ENCODE results near the gene PPP1R12B.
"Not testable (repeated sequence)": the region's sequence is repeated elsewhere in the genome, so short reads cannot be mapped to it uniquely, and the experiment has no call there.

Gene PPP1R12B

DNA sequence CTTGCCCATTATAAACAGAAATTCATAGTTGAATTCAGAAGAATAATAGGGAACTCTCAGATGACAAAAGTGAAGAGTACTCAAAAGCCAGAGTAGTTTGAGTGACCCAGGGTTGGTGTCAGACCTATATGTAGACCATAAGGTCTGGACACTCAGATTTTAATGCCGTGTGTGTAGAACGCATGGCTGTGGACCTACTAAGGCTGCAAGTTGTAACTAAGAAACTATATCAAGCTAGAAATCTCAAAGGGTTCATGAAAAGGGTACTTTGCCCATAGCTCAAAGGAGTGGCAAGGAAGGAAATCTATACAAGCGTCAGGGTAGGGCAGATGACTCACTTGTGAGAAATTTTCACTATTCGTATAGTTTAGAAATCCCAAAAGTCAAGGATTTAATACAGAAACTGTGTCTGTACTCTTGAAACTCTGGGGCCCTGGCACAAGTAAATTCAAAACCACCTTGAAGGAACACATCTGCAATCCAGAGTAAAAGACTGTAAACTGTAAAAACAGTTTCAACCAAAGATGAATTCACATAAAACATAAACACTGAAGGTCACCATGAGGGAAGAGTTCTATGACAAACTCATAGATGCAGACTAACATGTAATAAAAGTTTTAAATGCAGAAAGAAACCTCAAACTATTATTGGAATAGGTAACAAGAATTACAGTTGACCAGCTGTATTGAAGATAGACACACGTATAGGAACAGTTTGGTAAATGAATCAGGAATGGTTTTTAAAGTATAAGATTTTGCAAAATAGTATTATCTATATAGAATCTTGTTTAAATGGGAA lies 108.1 kb downstream of the PPP1R12B start:
- not testable (repeated sequence) for DNase-seq

DNA sequence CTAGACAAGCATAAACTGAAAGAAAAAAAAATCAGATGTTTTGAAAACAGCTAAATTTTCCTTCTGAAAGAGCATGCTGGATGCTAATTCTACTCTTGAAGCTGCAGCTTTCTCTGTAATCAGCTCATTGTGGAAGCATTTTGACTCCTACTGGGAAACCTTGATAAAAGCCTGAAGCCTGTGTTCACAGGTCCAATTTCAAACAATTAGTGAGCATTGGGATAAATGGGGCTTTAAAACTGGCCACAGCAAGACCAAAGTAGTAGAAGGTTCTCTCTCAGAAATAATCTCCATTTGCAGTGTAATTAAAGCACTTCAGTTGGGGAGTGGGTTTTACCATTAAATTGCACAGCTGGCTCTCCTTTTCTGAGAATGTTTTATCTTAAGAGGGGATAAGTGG lies 110.2 kb downstream of the PPP1R12B start:
- not testable (repeated sequence) for DNase-seq

DNA sequence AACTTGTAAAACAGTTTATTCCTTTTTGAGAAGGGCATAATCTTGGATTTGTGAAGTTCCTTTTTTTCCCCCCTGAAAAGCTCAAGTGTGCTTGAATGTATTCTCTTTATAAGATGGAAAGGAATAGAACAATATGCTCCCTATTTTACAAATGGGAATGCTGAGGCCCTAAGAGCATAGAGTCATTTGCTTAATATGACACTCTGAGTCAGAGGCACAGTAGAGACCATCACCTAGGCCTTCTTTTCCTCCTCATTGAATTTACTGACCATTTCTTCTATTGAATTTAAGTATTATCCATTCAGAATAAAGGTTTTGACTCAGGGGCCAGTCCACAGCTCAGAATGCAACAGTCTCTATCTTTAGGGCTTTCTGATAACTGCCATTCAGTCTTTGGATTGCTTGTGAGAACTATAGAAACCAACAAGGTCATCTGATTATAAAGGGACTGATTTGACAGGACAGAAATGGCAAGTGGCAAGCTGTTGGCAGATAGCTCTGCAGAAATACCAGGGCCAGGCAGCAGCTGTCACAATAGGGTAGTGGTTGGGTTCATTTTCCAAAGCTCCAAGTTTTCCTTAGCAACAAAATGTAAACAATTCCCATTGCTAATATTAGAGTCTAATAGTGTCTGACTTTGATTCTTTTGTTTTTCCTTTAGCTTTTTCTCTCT lies 111.1 kb downstream of the PPP1R12B start:
- not testable (repeated sequence) for DNase-seq

DNA sequence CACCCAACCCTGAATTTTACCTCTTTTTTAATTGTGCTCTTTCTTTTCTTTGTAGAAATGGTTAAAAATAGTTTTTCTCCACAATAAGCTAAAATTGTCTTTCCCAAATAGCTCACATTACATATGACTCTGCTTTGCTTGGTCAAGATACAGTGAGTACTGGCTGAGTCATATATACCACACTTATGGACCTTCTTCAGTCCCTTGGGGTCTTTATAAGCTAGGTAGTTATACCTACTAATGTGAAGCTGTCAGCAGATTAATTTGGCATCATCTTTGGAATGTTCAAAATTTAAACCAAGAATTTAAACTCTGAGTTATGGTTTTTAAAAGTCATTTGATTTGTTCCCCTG lies 111.6 kb downstream of the PPP1R12B start:
- not testable (repeated sequence) for DNase-seq

DNA sequence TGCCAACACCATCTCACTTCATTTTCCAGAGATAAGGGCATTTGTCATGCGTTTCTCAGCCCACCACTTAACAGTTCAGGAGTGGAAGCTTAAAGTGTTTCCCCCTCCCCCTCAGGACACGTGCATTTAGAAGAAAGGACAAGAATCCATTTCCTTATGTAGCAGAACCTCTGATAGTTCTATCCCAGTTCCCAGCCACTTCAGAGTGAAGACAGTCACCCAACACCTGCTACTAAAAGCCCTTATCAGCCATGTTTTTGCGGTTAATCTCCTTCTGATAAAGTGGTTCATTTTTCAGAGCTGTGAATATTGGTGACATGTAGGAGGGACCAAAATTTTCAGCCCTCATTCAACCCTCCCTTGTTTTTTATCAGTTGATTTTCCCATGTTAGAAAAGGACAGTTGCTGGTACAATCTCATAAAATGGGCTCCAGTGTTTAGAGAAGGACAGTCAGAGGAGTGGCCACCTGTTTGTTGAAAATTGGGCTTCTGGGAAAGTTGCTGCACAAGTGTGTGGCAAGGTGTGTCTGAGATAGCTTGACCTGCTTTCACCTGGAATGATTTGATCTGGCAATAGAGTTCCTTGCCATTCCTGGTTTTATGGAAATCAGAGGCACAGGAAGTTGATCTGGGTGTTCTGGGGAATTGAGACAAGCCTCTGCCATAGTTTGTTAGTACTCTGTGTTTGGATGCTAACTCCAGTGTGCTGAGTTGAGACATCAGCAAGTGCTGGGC lies 114.0 kb downstream of the PPP1R12B start:
- no peak for DNase-seq

DNA sequence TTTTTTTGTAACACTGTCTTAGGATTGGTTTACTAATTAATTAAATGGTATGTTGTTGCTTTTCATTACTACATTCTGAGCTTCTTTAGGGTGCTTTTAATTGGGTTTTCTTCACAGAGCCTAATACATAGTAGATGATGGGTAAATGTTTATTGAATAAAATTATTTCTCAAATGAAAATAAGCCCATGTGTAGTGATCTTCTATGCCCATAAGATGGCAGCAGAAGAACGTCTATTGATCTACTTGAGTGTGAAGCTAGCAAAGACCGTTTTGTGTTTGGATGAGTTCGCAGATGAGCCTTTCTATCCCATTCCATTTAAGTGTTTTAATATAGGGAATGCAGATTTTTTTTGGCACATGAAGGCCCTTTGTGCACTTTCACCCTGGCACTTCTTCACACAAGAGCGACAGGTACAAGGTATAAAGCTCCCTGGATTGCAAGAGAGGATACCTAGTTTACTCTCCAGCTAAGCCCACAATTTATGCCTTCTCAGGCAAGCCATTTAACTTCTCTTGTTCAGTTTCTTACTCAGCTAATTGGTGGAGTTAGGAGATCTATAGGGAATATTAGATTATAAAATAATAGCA lies 115.7 kb downstream of the PPP1R12B start:
- not testable (repeated sequence) for DNase-seq

DNA sequence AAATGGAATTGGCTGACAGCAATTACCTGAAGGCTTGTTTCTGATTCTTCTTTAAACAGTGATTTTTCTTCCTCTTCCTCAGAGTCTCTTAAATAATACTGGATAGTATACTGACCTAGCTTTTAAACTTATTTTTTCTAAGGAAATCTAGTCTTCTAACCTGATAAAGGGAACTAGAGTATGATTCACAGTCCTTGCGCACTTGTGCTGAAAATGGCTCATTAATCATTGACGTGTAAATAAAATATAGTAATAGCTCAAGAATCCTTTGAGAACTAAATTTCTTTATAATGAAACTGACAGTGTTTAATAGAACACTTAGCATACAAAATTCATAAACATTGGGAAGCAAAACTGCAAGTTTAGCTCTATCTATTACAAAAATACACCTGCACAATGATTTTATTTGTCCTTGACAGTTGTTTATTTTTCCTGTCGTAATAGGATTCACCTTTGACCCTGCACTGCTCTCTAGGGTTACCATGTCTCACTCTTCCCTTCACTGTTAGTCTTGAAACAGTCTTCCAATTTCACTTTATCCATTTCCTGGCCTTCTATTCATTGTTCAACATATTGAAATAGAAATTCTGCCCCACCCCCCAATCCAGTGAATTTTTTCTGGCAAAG lies 117.3 kb downstream of the PPP1R12B start:
- not testable (repeated sequence) for DNase-seq

DNA sequence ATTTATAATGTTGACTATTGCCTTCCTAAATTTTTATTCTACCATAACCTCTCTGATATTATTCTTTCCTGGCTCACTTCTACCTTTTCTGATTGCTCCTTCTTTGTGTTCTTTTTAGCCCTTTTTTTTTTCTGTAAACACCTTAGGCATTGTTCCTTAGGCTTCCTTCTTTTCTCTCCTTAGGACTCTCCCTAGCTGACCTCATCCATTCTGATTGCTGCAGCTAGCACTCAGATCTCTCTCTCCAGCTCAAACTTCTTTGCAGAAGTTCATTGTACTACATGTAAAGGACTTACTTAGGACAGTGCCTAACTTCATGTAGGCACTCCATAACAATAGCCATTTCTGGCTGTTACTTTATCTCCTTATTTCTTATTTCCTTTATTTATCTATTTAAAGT lies 117.8 kb downstream of the PPP1R12B start:
- DNase-seq = not testable (repeated sequence)

DNA sequence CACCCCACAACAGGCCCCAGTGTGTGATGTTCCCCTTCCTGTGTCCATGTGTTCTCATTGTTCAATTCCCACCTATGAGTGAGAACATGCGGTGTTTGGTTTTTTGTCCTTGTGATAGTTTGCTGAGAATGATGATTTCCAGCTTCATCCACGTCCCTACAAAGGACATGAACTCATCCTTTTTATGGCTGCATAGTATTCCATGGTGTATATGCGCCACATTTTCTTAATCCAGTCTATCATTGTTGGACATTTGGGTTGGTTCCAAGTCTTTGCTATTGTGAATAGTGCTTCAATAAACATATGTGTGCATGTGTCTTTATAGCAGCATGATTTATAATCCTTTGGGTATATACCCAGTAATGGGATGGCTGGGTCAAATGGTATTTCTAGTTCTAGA lies 118.9 kb downstream of the PPP1R12B start:
- not testable (repeated sequence) for DNase-seq

DNA sequence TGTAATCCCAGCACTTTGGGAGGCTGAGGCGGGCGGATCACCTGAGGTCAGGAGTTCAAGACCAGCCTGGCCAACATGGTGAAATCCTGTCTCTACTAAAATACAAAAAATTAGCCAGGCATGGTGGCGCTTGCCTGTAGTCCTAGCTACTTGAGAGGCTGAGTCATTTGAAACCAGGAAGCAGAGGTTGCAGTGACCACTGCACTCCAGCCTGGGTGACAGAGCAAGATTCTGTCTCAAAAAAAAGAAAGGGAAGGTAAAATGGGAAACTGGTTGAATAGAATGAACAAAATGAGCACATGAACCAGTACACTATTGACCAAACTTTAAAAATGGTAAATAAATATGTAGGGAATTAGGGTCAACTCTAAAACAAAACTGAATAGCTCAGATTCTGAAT lies 120.2 kb downstream of the PPP1R12B start:
- not testable (repeated sequence) for DNase-seq

DNA sequence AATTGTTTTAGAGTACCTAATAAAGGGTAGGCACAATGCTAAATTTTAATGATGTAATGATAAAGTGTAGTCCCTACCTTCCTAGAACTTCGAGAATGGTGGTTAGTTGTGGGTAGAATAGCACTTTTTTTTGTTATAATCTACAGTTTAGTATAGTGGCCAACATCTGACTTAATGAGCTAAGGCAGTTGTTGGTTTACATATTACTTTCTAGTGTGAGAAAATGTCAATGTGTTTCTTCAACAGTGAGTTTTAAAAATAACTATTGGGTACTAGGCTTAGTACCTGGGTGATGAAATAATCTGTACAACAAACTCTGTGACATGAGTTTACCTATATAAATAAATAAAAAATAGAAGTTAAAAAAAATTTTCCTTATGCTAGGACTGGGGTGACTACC lies 120.6 kb downstream of the PPP1R12B start:
- DNase-seq = not testable (repeated sequence)

DNA sequence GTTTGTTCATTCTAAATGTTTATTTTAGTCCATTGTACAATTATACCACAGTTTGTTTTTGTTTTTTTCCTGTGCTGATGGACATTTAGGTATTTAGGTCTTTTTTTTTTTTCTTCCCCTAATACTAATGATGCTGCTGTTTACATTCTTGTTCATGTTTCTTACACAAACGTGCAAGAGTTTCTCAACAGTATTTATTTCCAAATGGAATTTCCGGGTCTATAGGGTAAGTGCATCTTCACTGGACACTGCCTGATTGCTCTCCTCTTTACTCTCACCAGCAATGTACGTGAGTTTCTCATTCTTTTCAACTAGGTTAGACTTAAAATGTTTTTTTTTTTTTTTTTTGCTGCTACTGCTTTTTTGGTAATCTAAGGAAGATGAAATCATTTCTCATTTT lies 122.7 kb downstream of the PPP1R12B start:
- DNase-seq = no peak

DNA sequence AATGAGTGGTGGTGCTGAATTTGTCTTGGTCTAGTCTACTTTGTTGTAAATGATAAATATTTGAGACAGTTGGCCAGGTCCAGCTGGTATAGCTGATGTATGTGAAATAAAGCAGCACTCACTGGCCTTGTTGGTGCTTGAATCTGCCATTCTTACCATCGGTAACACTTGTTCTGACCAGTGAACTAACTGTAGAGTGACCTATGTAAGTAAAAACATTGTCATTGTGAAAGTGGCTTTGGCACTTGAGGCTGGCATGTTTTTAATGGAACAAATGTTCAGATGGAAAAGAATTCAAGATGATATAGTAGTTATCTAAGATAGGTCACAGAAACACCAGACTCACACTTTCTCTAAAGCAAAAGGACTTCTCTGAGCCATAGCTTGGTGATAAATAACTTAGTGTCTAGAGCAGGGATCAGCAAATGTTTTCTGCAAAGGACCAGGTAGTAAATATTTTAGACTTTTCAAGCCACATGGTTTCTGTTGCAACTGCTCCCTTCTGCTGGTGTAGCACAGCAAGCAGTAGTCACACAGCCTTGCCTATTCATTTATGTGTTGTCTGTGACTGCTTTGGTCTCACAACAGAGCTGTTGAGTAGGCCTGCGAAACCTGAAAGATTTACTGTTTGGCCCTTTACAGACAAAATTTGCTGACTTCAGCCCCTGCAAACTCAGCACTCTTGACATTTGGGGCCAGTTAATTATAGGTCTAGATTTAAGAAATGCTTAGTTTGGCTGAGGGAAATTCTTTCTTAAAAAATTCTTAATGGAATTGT lies 124.0 kb downstream of the PPP1R12B start:
- DNase-seq = not testable (repeated sequence)

DNA sequence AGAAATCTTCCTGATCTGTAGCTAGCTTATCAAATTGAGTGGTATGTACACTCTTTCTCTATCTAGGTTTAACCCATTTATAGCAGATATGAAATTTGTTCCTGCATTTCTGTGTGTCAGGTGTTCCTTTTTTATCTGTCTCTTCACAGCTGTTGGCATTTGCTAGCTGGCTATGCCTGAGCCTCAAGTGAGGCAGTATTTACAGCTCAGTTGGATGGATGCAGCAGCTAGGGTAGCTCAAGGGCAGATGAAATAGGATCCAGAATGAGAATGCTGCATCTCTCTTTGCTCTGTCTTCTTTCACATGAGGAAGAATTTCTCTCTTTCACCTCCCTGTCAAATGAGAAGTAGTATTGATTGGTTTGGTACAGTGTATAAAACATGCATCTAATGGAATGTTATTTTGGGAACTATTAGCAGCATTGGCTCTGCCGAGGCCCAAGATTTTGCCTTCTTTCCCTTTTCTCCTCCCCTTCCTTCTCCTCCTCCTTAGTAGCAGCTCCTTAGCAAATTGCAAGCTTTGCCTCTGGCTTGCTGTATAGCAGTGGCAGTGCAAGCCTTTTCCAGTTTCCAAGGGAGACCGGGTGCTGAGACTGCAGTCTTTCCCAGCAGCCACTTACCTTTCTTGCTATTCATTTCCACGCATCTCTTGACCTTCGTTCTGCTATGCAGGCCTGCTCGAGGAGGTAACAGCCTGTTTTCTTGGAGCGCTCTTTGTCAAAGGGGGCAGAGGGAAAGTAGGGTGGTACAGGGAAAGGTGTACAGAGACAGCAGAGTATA lies 125.0 kb downstream of the PPP1R12B start:
- not testable (repeated sequence) for DNase-seq

DNA sequence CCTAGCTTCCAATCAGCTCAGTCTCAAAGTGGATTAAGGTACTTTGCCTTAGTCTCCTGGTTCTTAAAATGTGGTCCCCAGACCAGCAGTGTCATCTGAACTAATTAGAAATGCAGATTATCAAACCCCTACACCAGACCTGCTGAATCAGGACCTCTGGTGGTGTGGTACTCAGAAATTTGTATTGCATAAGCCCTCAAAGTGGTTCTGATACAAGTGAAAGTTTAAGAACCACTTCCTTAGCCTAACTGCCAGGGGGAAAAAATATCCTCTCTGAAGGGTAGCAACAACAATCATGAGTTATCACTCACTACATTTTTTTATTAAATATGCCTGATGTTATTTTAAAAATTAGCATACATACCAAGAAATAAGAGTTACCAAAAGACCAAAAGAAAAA lies 131.2 kb downstream of the PPP1R12B start:
- DNase-seq = not testable (repeated sequence)

DNA sequence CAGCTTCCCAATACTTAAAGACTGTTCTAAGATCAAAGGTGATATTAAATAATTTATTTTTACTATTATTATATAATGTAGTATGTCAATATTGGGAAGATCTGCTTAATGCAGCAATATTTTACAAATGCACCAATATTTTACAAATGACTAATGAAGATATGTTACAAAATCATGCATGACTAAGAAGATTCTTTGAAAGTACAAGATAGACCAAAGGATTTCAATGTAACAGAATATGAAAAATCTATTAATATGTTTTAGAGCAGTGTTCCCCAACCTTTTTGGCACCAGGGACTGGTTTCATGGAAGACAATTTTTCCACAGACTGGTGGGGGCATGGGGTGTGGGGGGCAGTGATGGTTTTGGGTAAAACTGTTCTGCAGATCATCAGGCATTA lies 132.1 kb downstream of the PPP1R12B start:
- not testable (repeated sequence) for DNase-seq

DNA sequence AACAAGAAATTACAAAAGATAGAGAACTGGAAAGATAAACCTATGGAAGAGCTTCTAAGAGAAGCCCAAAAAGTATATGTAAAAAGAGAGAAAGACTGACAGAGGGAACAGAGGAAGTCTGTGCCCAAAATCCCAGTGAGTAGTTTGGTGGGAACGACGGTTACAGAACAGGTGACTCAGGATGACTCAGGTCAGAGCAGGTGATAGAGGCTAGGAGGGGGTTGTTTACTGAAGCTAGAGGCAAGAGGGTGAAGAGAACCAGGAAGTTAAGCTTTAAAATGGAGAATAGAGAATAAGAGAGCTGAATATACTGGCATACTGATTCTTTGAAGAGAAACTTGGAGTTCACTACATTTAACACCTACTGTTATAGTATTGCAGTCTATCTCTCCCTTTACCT lies 134.9 kb downstream of the PPP1R12B start:
- DNase-seq = not testable (repeated sequence)

DNA sequence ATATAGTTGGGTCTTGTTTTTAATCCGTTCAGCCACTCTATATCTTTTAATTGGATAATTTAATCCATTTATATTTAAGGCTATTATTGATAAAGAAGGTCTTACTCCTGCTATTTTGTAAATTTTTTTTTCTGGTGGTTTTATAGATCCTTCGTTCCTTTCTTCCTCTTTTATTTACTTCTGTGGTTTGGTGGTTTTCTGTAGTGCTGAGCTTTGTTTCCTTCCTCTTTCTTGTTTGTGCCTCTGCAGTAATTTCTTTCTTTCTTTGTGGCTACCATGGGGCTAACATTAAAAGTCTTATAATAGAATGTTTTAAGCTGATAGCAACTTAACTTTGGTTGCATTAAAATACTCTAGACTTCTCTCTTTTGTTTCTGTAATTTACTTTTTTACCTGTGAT lies 135.5 kb downstream of the PPP1R12B start:
- not testable (repeated sequence) for DNase-seq

DNA sequence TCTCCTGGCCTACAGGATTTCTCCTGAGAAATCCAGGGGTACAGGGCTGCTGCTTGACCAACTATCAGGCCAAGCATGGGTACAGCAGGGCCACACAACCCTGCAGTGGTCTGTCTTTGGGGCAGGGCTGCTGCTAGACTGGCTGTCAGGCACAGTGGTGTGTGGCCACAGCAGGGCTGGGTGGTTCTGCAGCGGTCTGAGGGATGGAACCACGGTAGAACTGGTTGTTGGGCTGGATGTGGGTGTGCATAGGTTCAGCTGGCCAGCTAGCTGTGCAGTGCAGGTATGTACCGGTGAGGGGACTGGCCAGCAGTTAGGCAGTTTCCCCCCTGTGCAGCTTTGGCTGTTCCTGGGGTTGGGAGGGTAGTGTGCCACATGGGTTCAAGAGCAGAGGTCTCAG lies 136.3 kb downstream of the PPP1R12B start:
- DNase-seq = not testable (repeated sequence)

DNA sequence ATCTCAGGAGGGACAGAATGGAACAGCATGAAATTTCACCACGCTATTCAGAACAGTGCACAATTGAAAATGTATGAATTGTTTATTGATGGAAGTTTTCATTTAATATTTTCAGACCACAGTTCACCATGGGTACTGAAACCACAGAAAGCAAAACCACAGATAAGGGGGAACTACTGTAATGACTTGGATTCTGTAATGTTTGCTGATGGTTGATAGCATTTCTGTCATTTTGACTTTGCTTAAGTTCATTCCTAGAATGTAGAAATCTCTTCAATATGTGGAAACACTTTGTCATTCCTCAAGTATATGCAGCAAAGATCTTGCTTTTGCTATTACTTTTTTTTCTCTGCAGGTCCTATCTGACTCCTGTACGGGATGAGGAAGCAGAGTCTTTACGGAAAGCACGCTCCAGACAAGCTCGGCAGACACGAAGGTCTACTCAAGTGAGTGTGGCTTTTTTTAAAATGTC lies 139.7 kb downstream of the PPP1R12B start:
- not testable (repeated sequence) for DNase-seq

DNA sequence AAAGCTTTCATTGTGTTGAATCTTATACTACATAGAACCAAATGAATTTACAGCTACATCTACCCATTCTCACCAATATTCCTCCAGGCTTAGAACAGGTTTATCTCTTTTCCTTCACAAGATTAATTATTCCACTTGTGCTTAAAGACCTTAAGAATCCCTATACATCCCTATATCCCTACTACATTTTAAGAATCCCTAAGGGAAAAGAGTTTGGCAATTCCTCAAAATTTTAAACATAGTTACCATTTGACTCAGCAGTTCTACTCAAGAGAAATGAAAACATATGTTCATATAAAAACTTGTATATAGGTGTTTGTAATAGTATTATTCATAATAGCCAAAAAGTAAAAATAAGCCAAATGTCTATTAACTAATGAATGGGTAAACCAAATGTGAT lies 140.6 kb downstream of the PPP1R12B start:
- DNase-seq = not testable (repeated sequence)

All from stimulated activated CD4-positive, alpha-beta T cell treated with anti-CD3 and anti-CD28 coated beads, Interleukin-4, amount 100 ng/mL, for 24 hours (primary cell).